Ovary (tissue), 3 donors: ENCODE data around the gene CC2D1A.

Source experiments
- CTCF ChIP-seq, 3 donors: fragments of 450-650 bp in 2 of 3; fragments of 200-600 bp in 1 of 3; IDR thresholded peaks; one replicate each; pipeline versions ENCODE4 v1.5.1 to v1.8.0; 2016 to 2022; ENCODE audit warnings: antibody characterized with exemption in 3 of 3, mild to moderate bottlenecking in 1 of 3
- EP300 ChIP-seq: sonication (generic); formaldehyde crosslinking; IDR thresholded peaks from one replicate; pipeline ENCODE4 v1.6.1; 2017; ENCODE audit warnings: antibody characterized with exemption
- POLR2A ChIP-seq: fragments of 450-650 bp; IDR thresholded peaks from one replicate; pipeline ENCODE4 v1.6.1; 2017; ENCODE audit warnings: antibody characterized with exemption, mild to moderate bottlenecking, moderate library complexity
- donor health status: DM: no; HTN: no; CAD: no.

- TF ChIP-seq CTCF (IDR thresholded peaks at IDR 0.05) (no peak), POLR2A (no peak), EP300 (no peak)
Observed at GRCh38 chr19:13923194-13923987, 17.4 kb downstream of the CC2D1A start.
